ENCODE measurements around the gene METTL27. TPM values are rescaled to one million over a fixed set of nuclear protein-coding genes. Genes with fewer than 3 reads are reported as not detected.

METTL27 gene
- 0.66 and 4.7 TPM in 2 replicates for total RNA-seq

GRCh38 chr7:73842067-73842976 lies at the start of gene METTL27:
TSS of gene METTL27 (minus strand) at chr7:73842516. CDS start at chr7:73842140, 376 bp downstream.

GRCh38 chr7:73860859-73861258 lies 18.5 kb upstream of the METTL27 start, which contains the start of gene TMEM270:
TSS of gene TMEM270 (plus strand) at chr7:73861159. CDS start at chr7:73861195, 36 bp downstream.

GRCh38 chr7:73830681-73831583 lies 11.4 kb downstream of the METTL27 start, which contains the start of gene CLDN4:
TSS of gene CLDN4 (plus strand) at chr7:73830996. CDS start at chr7:73831202, 206 bp downstream.

Other genes starting within 250 kb of the METTL27 start
- not detected in 2 replicates for gene MLXIPL, start 218.0 kb downstream of the METTL27 start, total RNA-seq
- gene VPS37D, start 174.7 kb downstream of the METTL27 start, total RNA-seq = 1.9 and 2.1 TPM in 2 replicates
- 2.7 and 3.1 TPM in 2 replicates for gene DNAJC30, start 159.1 kb downstream of the METTL27 start, total RNA-seq
- 46.1 and 48.5 TPM in 2 replicates for gene BUD23, start 158.9 kb downstream of the METTL27 start, total RNA-seq
- 14.8 and 17.0 TPM in 2 replicates for gene STX1A, start 122.8 kb downstream of the METTL27 start, total RNA-seq
- 7.4 and 10.1 TPM in 2 replicates for gene ABHD11, start 103.7 kb downstream of the METTL27 start, total RNA-seq
- gene CLDN3, start 72.2 kb downstream of the METTL27 start, total RNA-seq = 0.27 and 0.43 TPM in 2 replicates
- gene CLDN4, start 11.5 kb downstream of the METTL27 start, total RNA-seq = under 0.01 TPM in 1 of 2 replicates, not detected in the other
- not detected in 2 replicates for gene TMEM270, start 18.6 kb upstream of the METTL27 start, total RNA-seq
- gene ELN, start 185.7 kb upstream of the METTL27 start, total RNA-seq = 0.07 and 0.13 TPM in 2 replicates
- 38.6 and 39.6 TPM in 2 replicates for gene LIMK1, start 241.3 kb upstream of the METTL27 start, total RNA-seq

Measured in thoracic aorta endothelial cell (primary cell).